DMS 273 (cell line): ENCODE measurements around the gene TOMM5.
A peak's percentile ranks its signal among the peaks of the same experiment; 100 is the strongest.

Source experiments
- DNase-seq: peaks from one replicate; lab custom pipeline; 2025; ENCODE audit not compliant: unreplicated experiment; lab: John Stamatoyannopoulos, UW

The TOMM5 gene

DNA sequence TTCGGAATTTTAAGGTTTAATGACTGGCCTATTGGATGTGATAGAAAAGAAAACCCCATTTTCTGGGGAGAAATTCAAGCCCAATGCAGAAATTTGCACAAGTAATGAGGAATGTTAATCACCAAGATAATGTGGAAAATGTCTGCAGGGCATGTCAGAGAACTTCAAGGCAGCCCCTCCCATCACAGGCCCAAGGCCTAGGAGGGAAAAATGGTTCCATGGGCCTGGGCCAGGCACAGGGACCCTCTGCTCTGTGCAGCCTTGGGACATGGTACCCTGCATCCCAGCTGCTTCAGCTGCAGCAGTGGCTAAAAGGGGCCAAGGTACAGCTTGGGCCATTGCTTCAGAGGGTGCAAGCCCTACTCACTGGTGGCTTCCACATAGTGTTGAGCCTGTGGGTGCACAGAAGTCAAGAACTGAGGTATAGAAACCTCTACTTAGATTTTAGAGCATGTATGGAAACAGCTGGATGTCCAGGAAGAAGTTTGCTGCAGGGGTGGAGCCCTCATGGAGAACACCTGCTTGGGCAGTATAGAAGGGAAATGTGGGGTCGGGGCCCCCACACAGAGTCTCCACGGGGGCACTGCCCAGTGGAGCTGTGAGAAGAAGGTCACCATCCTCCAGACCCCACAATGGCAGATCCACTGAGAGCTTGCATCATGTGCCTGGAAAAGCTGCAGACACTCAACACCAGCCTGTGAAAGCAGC is 28.4 kb downstream of the TOMM5 start:
- no peak for DNase-seq

DNA sequence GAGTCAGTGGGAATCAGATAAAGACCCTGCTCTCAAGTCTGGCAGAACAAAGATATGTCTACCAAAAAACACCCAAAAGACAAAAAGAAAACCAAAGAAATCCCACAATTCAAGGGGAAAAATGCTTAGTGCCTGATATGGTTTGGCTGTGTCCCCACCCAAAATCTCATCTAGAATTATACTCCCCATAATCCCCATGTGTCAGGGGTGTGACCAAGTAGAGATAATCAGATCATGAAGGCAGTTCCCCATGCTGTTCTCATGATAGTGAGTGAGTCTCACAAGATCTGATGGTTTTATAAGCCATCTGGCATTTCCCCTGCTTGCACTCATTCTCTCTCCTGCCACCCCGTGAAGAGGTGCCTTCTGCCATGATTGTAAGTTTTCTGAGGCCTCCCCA is 29.6 kb downstream of the TOMM5 start:
- peak; percentile 57 for DNase-seq

DNA sequence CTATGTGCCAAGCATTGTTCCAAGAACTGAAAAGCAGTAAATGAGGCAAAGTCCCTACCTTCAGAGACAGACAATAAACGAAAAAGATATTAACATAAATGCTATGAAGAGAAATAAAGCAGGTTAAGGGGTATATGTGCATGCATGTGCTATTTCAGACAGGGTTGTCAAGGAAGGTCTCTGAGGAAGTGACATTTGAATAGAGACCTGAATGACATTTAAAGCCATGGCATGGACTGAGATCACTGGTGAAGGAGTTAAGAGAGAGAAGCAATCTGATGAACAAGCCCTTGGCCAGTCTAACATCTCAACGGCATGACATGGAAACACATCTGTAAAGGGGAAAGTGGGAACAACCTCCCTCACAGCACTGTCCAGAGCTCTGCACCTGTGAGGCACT is 30.7 kb downstream of the TOMM5 start:
- DNase-seq, result no peak

DNA sequence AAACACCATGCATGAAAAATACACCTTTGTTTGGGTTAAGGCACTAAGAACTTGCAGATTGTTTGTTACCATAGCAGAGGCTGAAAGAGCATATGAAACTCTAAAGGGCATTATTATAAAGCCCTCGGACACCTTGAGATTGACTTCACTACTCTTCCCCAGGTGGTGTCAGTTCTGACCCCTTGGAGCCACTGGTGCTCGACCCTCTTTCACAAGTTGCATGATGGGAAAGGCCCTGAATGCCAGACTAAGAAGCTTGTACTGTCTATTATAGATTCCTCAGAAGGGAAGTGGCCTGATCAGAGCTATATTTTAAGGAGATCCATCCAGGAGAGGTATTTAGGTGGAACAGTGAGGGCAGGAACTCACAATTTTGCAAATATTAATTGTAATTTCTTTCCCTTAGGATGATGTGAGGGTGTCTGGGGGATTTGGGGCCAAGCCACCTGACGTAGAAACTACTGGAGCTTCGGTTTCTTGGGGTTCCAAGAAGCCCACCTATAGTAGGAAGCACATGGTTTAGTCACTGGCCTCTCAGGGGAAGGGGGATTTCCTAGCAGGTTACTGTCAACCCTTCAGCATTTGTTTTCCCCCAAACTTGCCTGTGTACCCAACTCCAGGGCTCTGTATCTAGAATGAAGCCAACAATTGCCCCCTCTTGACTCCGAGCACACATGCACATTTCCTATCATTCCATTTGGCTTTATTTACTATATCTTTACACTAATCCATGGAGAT is 32.4 kb downstream of the TOMM5 start:
- no peak for DNase-seq

DNA sequence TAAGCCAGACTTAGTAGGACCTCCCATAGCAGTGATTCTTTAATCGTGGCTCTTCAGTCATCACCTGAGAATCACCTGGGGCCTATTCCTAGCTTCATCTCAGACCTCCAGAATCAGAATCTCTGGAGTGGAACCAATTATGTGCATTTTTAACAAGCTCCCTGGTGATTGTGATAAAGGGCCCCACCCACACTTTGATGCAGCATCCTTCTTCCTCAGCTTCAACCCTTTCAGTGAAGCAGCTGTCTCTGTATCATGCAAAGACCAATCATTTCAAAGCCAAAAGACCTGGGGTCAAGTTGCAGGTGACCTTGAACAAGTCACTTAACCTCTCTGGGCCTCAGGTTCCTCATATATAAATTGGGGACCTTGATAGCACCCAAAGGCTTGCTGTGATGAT is 33.3 kb downstream of the TOMM5 start:
- DNase-seq, result no peak

DNA sequence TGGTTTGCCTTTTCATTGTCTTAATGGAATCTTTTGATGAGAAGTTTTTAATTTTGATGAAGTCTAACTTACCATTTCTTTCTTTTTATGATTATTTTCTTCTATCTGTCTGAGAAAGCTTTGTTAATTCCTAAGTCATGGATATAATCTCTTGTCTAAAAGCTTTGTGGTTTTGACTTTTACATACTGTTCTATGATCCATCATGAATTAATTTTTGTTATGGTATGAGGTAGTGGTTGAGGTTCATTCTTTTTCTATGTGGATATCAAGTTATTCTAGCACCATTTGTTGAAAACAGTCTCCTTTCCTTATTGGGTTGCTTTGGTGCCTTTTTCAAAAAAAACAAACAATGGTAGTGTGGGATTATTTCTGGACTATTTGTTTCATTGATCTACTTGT is 36.6 kb downstream of the TOMM5 start:
- DNase-seq, result no peak

DNA sequence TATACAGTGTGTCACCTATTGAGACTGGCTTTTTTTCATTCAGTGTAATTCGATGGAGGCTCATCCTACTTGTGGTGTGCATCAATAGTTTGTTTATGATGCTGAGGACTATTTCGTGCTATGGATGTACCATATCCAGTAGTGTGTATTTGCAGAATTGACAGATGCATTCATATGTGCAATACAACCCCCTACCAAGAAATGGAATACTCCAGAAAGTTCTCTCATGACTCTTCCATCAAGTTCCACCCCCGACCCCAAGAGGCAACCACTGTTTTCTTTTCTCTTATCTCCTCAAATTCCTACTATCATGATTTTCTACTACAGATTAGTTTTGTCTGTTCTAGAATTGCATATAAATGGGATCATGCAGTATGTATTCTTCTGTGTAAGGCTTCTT is 38.1 kb downstream of the TOMM5 start:
- DNase-seq, result no peak

DNA sequence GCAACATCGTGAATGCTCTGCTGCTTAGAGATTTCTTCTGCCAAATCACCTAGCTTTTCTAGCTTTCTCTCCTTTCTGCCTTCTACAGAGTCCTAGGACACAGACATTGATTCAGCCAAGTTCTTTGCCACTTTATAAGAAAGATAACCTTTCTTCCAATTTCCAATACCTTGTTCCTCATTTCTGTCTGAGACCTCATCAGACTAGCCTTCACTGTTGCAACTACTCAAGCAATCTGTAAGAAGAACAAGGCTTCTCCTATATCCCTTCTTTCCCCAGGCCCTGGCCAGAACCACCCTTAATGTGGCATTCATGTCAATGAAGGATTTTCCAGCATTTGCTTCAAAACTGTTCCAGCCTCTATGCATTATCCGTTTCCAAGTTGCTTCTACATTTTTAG is 40.5 kb downstream of the TOMM5 start:
- no peak for DNase-seq

DNA sequence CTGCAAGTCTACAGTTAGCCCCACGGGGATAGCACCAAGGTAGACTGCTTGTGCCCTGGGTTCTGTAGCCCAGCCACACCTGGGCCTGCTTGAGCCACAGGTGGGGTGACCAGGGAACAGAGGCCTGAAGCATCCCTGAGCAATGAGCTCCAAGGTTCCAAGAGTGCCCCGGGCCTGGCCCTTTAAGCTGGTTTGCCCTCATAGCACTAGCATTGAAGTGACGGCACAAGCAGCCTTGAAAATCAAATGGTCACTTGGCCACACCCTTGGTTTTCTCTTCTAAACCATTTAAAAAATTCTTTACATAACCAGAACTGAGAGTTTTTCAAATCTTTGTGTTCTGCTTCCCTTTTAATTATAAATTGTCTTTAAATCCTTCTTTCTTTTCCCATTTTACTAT is 40.9 kb downstream of the TOMM5 start:
- DNase-seq, result no peak

DNA sequence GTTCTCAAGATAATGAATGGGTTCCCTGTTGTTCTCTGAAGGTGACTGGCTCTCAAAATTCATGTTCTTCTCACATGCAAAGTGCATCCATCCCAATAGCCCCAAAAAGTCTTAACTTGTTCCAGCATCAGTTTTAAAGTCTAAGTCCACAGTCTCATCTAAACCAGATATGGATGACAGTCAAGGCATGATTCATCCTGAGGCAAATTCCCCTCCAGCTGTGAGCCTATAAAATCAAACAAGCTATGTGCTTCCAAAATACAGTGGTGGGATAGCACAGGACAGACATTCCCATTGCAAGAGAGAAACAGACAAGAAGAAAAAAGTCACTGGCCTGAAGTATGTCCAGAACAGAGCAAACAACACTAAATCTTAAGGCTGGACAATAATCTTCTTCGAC is 41.6 kb downstream of the TOMM5 start:
- no peak for DNase-seq

DNA sequence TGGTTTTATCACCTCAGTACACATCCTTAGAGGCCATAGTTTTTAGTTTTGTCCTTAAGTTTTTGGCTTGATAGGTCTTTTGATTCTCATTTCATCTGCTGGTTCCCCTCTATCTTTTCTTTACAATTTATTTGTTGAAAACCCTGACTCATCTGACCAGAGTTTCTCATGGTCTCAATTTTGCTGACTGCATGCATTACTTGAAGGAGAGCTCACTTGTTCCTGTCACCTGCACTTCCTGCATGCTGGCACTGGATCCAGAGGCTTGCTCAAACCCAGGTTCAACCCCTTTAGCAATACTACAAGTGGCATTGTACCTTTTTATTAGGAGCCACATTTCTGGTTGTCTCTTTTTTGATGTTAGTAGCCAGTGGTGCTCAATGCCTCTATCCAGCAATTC is 42.9 kb downstream of the TOMM5 start:
- no peak for DNase-seq

DNA sequence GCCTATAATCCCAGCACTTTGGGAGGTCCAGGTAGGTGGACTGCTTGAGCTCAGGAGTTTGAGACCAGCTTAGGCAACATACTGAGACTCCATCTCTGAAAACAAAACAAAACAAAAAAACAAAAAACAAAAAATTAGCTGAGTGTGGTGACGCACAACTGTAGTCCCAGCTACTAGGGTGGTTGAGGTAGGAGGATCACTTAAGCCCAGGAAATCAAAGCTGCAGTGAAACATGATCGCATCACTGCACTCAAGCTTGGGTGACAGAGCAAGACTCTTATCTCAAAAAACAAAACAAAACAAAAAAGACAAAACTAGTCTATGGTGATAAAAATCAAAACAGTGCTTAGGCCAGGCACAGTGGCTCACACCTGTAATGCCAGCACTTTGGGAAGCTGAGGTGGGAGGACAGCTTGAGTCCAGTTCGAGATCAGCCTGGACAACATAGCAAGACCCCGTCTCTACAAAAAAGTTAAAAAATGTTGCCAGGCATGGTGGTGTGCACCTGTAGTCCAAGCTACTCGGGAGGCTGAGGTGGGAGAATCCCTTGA is 45.0 kb downstream of the TOMM5 start:
- no peak for DNase-seq

DNA sequence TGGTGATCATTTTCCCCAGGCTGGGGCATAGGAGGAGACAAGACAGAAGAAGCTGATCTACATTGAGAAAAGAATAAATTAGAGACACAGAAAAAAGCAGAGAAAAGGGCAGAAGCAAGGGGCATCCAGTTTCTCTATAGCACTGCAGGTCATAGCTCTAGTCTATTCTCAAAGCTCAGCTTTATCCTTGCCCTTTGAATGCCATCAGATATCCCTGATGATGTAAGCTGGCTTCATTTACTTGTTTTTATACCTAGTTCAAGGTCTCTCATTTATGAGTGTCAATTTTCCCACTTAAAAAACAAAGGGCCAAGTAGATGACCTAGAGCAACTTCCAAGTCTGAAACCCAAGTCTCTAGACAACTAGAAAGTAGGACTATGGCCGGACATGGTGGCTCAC is 48.9 kb downstream of the TOMM5 start:
- DNase-seq, result no peak

DNA sequence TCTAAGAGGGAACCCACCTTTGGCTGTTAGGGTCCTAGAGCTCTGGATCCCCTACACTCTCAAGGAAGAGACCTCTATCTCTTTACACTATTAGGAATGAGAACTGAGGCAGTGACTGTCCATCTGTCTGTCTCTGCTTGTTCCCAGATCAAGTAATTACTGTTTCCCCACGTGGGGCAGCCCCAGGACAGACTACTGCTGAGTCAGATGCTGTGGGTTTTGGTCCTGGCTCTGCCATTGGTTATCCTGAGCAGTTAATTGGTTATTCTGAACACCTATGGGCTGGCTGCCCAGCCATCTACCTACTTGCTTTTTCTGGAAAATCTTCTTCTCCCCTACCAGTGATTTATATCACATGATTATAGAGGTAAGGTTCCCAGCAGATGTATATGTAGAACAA is 49.5 kb downstream of the TOMM5 start:
- peak; percentile 9 for DNase-seq

DNA sequence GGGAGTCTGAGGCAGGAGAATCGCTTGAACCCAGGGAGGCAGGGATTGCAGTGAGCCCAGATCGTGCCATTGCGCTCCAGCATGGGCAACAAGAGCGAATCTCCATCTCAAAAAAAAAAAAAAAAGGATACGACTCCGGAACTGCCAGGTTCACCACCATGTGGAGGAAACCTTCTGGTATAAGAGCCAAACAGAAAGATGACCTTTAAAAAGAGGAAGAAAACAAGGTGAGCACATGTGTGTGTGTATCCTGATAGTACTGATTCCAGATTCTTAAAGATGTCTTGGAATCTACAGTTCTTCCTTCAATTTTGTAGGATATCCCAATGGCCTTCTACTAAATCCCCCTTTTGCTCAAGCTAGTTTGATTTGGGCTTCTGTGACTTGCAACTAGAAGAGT is 49.9 kb downstream of the TOMM5 start:
- no peak for DNase-seq

DNA sequence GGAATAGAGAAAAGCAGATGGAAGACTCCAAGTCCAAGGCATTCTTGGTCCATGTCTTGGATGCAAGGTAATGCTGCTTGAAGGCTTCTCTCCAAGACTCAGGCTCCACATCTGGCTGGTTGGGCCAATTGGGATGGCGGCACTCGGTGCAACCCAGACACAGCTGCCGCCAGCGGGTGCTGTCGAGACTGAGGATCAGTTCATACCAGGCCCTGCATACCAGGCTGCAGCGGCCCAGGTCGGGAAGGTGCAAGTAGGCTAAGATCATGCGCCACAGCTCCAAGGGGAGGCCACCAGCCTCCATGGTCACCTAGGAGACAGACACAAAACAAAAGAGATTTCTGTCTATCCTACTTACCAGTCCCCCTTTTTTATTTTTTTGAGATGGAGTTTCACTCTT is 50.9 kb downstream of the TOMM5 start:
- no peak for DNase-seq

DNA sequence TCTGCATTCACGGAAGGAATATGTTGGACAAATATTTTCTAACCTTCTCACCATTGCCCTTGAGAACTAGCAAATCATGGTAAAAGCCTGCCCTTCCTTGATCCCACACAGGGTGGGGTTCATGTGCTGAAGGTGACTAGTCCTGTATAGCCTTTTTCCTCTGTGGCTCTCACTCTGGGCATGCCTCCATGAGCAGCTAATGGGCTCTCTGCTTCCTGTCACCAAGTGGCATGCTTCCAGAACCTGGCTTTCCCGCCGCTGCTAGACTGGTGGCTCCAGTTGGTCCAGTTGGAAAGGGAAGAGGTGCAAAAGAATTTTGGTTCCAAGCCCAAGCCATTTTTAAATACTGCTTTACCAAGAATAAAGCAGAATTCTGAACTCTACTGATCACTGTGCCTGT is 51.8 kb downstream of the TOMM5 start:
- DNase-seq, result peak; percentile 11

DNA sequence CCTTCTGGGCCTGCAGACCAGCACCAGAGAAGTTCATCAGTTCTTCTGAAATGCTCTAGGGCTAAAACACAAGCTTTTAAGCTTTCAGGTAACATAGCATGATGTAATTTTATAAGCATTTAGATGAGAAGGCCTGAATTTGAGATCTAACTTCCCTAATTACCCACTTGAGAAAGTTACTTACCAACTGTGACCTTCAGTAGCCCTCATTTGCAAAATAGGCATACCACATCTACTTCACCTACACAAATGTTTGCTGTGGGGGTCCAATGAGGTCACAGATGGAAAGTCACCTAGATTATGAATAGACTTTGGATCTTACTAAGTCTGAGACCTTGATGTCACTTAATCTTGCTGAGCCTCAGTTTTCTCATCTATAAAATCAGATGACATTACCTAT is 52.8 kb downstream of the TOMM5 start:
- DNase-seq, result no peak
